NCI-H187 (cell line): ENCODE data around the gene SRGAP3.
A peak's percentile ranks its signal among the peaks of the same experiment; 100 is the strongest.

ENCODE experiments used
- DNase-seq, 2 experiments: peaks; one replicate each; lab custom pipeline; 2025; lab: John Stamatoyannopoulos, UW

Gene SRGAP3

DNA sequence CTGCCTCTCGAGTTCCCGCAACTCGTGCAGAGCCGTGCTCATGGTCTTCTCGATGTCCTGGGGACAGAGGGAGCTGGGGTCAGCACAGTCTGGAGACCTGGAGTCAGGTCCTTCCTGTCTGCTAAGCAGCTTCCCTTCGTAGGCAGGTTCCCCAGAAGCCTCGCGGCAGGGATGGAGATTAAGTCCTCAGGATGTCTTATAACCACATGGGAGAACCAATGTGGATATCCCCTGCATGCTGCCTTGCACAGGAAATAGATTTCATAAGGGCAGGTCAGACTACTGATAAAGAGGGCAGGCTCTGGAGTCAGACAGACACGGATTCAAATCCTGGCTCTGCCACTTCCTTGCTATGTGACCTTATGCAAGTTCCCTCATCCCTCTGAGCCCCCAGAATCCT lies 263.6 kb downstream of the SRGAP3 start:
- no peak for DNase-seq

DNA sequence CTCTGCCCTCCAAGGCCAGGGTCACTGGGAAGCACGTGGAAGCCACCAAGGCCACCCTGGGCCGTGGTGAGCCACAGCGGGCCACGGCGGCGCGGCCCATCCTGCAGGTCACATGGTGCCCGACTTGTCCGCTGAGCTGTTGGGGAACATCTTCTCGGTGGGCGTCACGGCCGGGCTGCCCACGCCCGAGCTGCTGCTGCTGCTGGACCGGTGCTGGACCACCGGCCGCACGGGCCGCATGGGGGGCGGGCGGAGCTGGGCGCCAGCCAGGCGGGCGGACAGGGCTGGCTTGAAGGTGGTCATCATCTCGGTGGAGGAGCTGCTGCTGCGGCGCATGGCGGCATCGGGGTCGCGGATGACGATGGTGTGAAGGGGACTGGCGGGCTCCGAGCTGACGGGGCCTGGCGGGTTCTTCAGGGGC lies 264.0 kb downstream of the SRGAP3 start:
- no peak for DNase-seq

GRCh38 chr3:8984526-8984925 lies 264.9 kb downstream of the SRGAP3 start:
- no peak for DNase-seq

DNA sequence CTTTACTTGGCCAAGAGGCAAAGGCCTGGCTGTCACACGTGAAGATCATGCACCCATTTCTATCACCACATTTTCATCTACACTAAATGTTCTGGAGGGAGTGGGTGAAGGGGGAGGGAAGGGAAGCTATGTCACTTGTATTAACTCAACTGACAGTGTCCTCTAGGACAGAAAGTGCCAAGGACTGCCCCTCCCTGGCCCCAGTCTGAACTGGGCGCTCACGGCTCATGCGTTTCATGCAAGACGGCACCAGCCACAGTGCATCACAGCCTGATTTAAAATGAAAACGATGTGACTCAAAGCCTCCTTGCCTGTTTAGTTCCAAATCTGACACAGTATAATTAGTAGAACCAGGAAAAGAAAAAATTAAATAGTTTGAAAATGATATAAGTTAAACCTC lies 265.4 kb downstream of the SRGAP3 start:
- DNase-seq = no peak

- no peak for DNase-seq
These were observed 265.9 kb downstream of the SRGAP3 start for GRCh38 chr3:8983591-8983990.

GRCh38 chr3:8983026-8983425 lies 266.4 kb downstream of the SRGAP3 start:
- no peak for DNase-seq

- no peak for DNase-seq
These were observed 266.9 kb downstream of the SRGAP3 start for GRCh38 chr3:8982509-8982908.

DNA sequence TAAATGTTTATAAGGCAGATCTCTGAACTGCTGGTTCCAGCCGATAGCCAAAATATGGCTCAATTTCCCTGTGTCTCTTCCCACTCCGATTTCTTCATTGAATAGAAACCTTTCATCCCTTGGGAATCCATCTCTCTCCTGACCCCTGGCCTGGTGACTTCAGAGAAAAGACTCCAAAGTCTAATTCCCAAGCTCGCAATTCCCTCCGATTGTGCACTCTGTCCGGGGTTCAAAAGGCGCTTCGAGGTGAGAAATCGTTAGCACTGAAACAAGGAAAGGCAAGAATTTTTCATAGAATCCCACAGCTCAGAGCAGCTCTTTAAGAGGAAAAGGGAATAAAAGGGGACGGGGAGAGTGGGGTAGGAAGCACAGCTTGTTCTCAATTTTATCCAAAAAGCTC lies 267.7 kb downstream of the SRGAP3 start:
- no peak for DNase-seq

GRCh38 chr3:8981296-8981695 lies 268.1 kb downstream of the SRGAP3 start:
- no peak for DNase-seq

DNA sequence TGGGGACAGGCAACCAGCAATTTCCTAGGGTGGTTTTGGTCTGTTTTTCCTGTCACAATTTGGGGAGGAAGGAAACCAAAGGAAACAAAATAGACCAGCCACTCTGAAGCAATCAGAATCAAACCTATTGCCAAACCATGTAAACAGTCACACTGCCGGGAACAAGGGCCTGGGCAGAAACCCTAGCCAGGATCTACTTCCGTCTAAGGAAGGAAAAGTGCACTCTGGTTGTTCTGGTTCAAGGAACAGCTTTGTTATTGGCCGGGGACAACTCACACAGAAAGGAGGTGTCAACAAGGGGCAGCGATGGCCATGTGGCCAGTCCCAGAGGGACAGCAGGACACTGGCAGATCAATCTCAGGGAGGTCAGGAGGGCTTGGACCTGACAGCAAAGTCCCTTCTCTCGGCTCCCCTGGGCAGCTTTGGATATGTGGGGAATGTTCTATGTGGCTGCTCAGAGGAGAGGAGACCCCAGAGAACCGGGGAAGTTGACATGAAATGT lies 268.6 kb downstream of the SRGAP3 start:
- DNase-seq = no peak

GRCh38 chr3:8979262-8979661 lies 270.2 kb downstream of the SRGAP3 start:
- DNase-seq = no peak

DNA sequence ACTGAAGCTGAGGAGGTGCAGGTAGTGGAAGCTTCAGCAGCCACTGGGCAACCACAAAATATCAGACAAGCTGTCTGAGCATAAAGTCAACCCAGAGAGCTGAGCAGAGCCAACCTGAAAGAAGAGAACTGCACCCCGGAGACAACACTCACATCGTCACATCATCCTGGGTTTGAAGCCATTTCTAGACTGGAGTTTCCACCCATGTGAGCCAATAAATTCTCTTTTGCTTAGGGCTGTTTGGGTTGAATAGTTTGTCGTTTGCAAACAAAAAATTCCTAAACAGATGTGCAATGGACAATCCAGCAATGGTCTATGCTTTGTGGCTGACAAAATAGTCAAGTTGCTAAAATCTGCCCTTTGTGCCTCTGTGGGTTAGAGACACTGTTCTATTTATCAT lies 270.9 kb downstream of the SRGAP3 start:
- no peak for DNase-seq

DNA sequence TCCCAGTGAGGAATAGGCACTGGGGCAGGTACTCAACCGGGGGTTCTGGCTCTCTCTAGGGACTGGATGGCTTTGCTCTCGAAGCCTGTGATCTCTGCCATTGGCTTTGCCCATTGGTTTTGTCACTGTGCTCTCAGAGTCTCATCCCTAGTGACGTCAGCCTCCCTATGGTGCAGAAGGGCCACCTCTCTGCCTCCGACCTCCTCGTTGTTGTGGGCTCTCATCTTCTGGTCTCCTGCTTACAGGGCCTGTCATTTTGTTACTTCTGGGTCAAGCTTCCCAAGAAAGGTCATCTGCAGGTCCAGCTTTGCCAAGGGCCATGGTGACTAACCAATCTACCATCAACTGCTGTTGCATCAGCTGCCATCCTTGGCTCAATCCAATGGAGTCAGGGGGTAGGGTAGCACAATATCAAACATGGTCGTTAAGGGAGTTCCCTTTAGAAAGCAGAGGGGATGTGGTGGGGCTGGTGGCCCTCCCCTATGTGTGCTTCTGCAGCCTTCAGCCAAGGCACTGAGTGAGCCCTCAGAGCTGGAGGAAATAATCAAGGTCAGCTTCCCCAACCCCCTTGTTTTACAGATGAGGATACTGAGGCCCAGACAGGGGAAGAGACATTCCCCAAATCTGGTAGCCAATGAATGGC lies 272.8 kb downstream of the SRGAP3 start:
- DNase-seq = no peak

DNA sequence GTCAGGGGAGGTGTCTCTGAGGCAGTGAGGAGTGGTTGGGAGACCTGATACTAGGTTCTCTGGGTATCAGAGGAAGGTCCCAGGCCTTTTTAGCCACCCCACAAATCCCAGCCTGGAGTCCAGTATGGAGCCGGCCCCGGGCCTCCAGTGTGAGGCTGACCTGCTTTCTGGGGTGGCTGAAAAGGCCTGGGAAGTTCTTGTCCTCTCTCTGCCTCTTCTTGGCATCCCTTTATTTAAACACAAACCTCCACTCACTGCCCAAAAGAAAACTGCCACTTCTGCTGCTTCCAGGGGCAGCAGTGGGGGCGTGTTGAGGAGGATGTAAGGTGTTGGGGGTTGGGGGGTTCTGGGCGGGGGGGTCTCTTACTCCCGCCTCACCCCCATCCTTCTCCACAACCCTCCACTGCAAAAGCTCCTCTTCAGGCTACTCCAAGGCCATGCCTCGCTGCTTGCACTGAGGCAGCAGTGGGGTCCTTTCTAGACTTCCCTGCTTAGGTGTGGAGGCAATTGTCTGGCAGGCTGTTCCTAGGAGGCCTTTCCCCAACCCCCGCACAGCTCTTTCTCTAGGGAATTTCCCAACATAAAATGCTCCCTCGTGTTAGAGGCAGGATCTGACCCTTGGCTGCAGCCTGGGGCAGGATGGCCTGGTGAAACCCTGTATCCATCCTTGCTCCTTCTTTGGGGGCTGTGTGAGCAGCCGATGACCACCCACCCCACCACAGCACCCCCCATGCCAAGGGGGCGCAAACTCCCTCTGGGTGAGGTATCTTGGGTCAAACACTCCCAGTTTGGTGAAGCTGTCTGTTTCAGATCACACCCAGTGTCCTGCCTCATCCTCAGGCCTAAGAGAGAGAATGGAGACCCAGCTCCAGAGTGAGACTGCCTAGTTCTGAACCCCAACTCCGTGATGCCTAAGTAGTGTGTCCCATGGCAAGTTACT lies 274.1 kb downstream of the SRGAP3 start:
- no peak for DNase-seq

GRCh38 chr3:8974458-8974857 lies 275.0 kb downstream of the SRGAP3 start:
- no peak for DNase-seq

DNA sequence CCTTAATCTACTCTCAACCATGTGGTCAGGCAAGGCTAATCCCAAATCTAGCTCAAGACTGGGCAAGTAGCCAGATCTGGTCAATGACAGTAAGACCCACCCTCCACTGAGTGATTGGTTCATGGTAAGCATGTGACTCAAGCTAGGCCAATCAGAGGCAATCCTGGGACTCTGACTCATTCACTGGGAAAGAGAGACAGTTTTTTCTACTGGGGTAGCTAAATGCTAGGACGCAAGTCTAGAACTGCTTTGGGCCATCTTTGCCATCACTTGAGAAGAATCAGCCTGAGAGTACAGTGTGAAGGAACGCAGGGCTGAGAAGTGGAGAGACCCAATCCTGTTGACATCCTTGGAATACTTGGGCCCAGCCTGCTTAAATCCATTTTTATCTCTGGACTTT lies 276.8 kb downstream of the SRGAP3 start:
- no peak for DNase-seq

GRCh38 chr3:8970971-8971589 lies 278.4 kb downstream of the SRGAP3 start:
- peak in 1 of 2 experiments; percentile 5 for DNase-seq

DNA sequence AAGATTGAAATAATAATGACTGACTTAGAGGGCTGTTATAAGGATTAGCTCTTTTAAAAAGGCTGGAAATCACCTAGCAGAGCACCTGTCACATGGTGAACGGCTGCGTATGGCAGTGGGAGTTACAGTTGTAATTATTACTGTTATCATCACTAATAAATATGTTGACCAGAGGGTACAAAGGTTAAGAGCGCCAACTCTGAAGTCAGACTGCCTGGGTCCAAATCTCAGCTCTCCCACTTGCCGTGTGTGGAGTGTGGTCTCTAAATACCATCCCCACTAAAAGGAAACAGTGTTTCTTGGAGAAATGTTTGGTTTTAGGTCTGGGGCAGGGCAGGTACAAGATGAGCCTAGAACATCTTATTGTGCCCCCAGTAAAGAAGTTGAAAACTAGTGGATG lies 280.2 kb downstream of the SRGAP3 start:
- DNase-seq = no peak

DNA sequence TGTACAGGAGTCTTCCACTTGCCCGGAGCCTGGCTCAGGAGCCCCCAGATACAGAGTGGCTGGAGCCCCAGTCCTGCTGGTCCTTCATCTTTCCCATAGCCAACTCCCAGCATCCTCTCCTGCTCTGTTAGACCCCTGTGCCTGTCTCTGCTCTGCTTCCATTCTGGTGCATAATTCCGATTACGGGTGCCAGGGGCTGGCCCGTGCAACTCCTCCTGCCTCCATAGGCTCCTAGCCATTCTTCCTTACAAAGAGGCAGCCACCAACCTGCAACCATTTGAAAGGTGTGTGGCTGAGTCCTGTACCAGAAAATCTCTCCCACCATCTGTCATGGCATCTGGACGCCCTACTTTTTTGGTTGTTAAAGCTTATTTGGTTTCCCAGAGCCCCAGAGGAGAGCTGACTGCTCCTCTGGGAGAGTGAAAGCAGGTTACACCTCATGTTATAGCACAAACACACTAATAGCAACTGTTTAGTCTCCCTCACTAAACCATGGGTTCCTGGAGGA lies 281.0 kb downstream of the SRGAP3 start:
- DNase-seq = no peak

DNA sequence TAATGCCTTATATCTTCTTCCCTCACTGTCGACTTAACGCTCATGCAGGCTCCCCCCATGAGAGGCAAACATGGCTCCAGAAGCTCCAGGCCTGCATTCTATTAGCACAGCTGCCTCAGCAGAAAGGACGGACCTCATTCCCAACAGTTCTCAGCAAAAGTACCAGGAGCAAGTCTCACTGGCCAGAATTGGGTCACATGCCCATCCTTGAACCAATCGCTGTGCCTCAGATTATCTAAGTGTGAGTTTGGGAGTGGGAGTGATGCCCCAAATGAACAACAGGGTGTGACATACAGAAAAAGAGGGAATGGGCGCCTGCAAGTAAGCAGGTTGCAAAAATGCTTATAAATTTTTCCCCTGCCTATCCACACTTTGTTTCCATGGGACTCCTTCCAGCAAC lies 281.9 kb downstream of the SRGAP3 start:
- no peak for DNase-seq

GRCh38 chr3:8966820-8967348 lies 282.6 kb downstream of the SRGAP3 start:
- DNase-seq = no peak

GRCh38 chr3:8966150-8966819 lies 283.2 kb downstream of the SRGAP3 start:
- DNase-seq = no peak
